GM12892 (cell line): Measurements from ENCODE around the gene DEFB113.

ENCODE experiments used
- POLR2A ChIP-seq: IDR thresholded peaks from 2 replicates; pipeline ENCODE4 v1.6.1; 2011; ENCODE audit warnings: low read depth, low read length, control low read depth
- POLR2AphosphoS5 ChIP-seq: IDR thresholded peaks from 2 replicates; pipeline ENCODE4 v1.6.1; 2011; ENCODE audit warnings: low read depth, low read length, control low read depth

GRCh38 chr6:49934770-49935169 is 34.7 kb downstream of the DEFB113 start:
- TF ChIP-seq POLR2A (no peak), POLR2AphosphoS5 (no peak)
